K562 (cell line): ENCODE results near the gene STX1B. TPM values are rescaled to one million over a fixed set of nuclear protein-coding genes. Genes with fewer than 3 reads are reported as not detected.
A peak's percentile ranks its signal among the peaks of the same experiment; 100 is the strongest.

ENCODE experiments used
- CBX5 ChIP-seq: IDR thresholded peaks from 2 replicates; pipeline ENCODE4 v1.6.1; 2014; ENCODE audit warnings: low read depth, borderline replicate concordance
- CC2D1A ChIP-seq: fragments of 450-650 bp; IDR thresholded peaks from 2 replicates; pipeline ENCODE4 v1.6.1; 2017; ENCODE audit warnings: mild to moderate bottlenecking
- DMBX1 ChIP-seq: fragments of 250-450 bp; sonication (Bioruptor Pico); IDR thresholded peaks from 2 replicates; pipeline ENCODE4 v1.8.0; 2022; ENCODE audit warnings: inconsistent platforms, mild to moderate bottlenecking, moderate library complexity, borderline replicate concordance
- ESRRA ChIP-seq: fragments of 450-650 bp; IDR thresholded peaks from 2 replicates; pipeline ENCODE4 v1.6.1; 2014; ENCODE audit warnings: low read depth, mild to moderate bottlenecking, moderate library complexity, borderline replicate concordance
- HMG20A ChIP-seq: fragments of 450-650 bp; formaldehyde crosslinking; conservative IDR thresholded peaks from 2 replicates; pipeline ENCODE4 v1.4.0; 2020; ENCODE audit warnings: mild to moderate bottlenecking, mixed read lengths
- KLF1 ChIP-seq: fragments of 450-650 bp; IDR thresholded peaks from 2 replicates; pipeline ENCODE4 v1.6.1; 2016; ENCODE audit warnings: missing genetic modification characterization, missing compliant biosample characterization
- NCOA1 ChIP-seq: fragments of 450-650 bp; IDR thresholded peaks from 2 replicates; pipeline ENCODE4 v1.6.1; 2016; ENCODE audit warnings: low read depth
- NR4A1 ChIP-seq, 2 experiments: fragments of 250-450 bp in 1 of 2; fragments of 450-650 bp in 1 of 2; sonication (Bioruptor Pico) in 1 of 2; IDR thresholded peaks; 2 replicates each; pipeline versions ENCODE4 v1.4.0 to v1.6.1; 2016 to 2020; ENCODE audit warnings: mild to moderate bottlenecking in 2 of 2, missing compliant biosample characterization in 1 of 2, missing genetic modification characterization in 1 of 2, moderate library complexity in 1 of 2
- RBM39 ChIP-seq: fragments of 200-400 bp; formaldehyde crosslinking; optimal IDR thresholded peaks from 2 replicates; pipeline ENCODE3; 2018; ENCODE audit warnings: low read depth, low read length
- SMAD4 ChIP-seq: fragments of 250-450 bp; sonication (Bioruptor Pico); conservative IDR thresholded peaks from 2 replicates; pipeline ENCODE4 v1.8.0; 2021; ENCODE audit warnings: inconsistent platforms, mild to moderate bottlenecking, moderate library complexity
- SP1 ChIP-seq: sonication (generic); formaldehyde crosslinking; IDR thresholded peaks from 2 replicates; pipeline ENCODE4 v1.8.1; 2022; ENCODE audit warnings: mild to moderate bottlenecking, missing genetic modification reagents
- USF2 ChIP-seq: sonication (generic); formaldehyde crosslinking; IDR thresholded peaks from 2 replicates; pipeline ENCODE4 v1.5.0; 2020; ENCODE audit warnings: missing genetic modification reagents
- XRCC4 ChIP-seq: IDR thresholded peaks from one replicate; pipeline ENCODE4 v1.6.1; 2011; ENCODE audit not compliant: insufficient read depth, insufficient read length; ENCODE audit errors: extremely low read depth
- ZNF217 ChIP-seq: sonication (generic); formaldehyde crosslinking; IDR thresholded peaks from 2 replicates; pipeline ENCODE4 v1.8.0; 2022; ENCODE audit warnings: mild to moderate bottlenecking, missing genetic modification reagents
- ZNF224 ChIP-seq: sonication (generic); formaldehyde crosslinking; IDR thresholded peaks from 2 replicates; pipeline ENCODE4 v1.8.0; 2022; ENCODE audit warnings: mild to moderate bottlenecking, missing genetic modification reagents
- ZNF311 ChIP-seq: fragments of 250-450 bp; sonication (Bioruptor Pico); IDR thresholded peaks from 2 replicates; pipeline ENCODE4 v1.4.0; 2020; ENCODE audit warnings: mild to moderate bottlenecking, moderate library complexity
- polyA plus RNA-seq, 8 experiments: library from polyadenylated mRNA; depleted of rRNA in 4 of 8; stranded (reverse) in 5 of 8; unstranded in 3 of 8; fragments of >200 nt; fragmentation: Nextera tagmentation in 2 of 8; fragmentation: Illumina TruSeq in 1 of 8; extraction: Ambion mirVana in 2 of 8; extraction: Trizol in 1 of 8; gene quantifications; 2 replicates each; pipeline versions ENCODE4 v1.2.1 to v1.2.3, GENCODE V29; 2011 to 2014; ENCODE audit warnings: inconsistent platforms in 1 of 8, missing spikeins in 1 of 8
- total RNA-seq, 7 experiments: library from RNA; depleted of rRNA in 6 of 7; stranded (reverse); fragments of >200 nt in 6 of 7; fragmentation: Illumina TruSeq in 2 of 7; extraction: Trizol in 2 of 7; gene quantifications; 2 replicates each; pipeline versions ENCODE4 v1.2.1 to v1.2.3, GENCODE V29; 2011 to 2021; ENCODE audit warnings: low replicate concordance in 1 of 7
- TF ChIP-seq, protein P1 (sequence below): fragments of 250-450 bp; sonication (Bioruptor Pico); IDR thresholded peaks from 2 replicates; pipeline ENCODE4 v1.5.0; 2021; ENCODE audit warnings: mild to moderate bottlenecking, moderate library complexity
- TF ChIP-seq, protein P2 (sequence below): sonication (generic); formaldehyde crosslinking; IDR thresholded peaks from 2 replicates; pipeline ENCODE4 v1.8.1; 2023; ENCODE audit warnings: mild to moderate bottlenecking, missing genetic modification reagents

The STX1B gene
- total and polyA plus RNA-seq, 9 of the 15 experiments (the other 6 are each of a cell fraction or from before 2014, with no cell fraction given): 0.07 to 2.5 (median 0.86) TPM

- TF ChIP-seq, protein P1, sequence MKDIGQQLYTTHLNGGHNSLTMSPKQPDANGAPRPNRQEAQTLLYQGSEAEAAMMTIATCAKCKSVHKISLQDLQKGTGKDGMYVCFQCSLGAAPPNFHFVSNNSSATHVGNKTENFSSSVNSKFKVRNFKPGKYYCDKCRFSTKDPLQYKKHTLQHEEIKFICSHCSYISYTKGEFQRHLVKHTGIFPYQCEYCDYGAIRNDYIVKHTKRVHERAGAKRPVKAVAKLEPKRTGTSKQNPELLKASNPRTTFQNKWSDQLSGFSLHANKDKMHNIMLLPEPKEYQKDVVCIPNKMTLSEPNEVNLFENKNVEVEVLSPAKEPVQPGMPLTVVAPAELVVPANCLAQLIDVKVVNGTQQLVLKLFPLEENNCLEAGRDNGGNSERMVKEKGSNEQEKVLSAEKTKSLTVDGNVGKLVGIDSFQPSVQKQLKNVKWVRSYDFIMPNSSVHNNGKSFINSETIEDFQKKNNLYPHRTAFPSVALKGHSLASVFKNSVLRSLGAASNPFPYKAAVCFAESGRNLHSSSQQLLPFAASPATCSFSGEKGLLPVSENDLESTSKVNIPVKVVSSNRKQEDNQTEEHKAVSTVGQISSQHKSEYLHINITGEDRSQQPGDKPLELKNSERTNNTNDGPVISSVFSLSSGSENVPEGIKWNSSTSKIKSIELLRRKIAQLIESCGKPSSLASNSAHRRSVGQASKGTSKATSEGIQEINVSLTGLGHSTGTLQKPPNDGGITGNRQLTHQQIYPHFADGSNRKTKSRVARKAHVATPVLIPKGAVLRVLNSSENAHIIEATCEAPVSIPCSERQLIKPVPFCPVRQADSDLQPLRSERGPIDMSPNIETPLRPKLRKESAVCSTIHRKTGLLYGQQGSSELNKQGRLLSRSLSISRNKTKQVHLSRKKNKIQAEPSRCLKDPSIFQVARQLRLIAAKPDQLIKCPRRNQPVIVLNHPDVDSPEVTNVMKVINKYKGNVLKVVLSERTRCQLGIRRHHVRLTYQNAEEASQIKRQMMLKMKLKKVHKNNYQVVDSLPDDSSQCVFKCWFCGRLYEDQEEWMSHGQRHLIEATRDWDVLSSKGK (CRISPR knock-in tag): no peak
- no peak for TF ChIP-seq CBX5
- TF ChIP-seq KLF1: no peak; the same call in 1 of the 2 replicates
- TF ChIP-seq ZNF311: no peak
- peak; percentile 72 for TF ChIP-seq SMAD4 (CRISPR knock-in tag)
- TF ChIP-seq XRCC4: no peak
- TF ChIP-seq HMG20A (CRISPR knock-in tag): no peak
- TF ChIP-seq, protein P2, sequence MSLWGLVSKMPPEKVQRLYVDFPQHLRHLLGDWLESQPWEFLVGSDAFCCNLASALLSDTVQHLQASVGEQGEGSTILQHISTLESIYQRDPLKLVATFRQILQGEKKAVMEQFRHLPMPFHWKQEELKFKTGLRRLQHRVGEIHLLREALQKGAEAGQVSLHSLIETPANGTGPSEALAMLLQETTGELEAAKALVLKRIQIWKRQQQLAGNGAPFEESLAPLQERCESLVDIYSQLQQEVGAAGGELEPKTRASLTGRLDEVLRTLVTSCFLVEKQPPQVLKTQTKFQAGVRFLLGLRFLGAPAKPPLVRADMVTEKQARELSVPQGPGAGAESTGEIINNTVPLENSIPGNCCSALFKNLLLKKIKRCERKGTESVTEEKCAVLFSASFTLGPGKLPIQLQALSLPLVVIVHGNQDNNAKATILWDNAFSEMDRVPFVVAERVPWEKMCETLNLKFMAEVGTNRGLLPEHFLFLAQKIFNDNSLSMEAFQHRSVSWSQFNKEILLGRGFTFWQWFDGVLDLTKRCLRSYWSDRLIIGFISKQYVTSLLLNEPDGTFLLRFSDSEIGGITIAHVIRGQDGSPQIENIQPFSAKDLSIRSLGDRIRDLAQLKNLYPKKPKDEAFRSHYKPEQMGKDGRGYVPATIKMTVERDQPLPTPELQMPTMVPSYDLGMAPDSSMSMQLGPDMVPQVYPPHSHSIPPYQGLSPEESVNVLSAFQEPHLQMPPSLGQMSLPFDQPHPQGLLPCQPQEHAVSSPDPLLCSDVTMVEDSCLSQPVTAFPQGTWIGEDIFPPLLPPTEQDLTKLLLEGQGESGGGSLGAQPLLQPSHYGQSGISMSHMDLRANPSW (CRISPR knock-in tag): no peak
- TF ChIP-seq ZNF224 (CRISPR knock-in tag): no peak
- TF ChIP-seq DMBX1 (CRISPR knock-in tag): no peak
- peak; percentile 49; the same call in 1 of the 2 replicates for TF ChIP-seq SP1 (CRISPR knock-in tag)
- TF ChIP-seq NCOA1: no peak
- TF ChIP-seq RBM39: no peak
- TF ChIP-seq NR4A1 (CRISPR knock-in tag; IDR thresholded peaks at IDR 0.05): no peak
- no peak for TF ChIP-seq NR4A1 (tag; IDR thresholded peaks at IDR 0.05)
- TF ChIP-seq USF2 (CRISPR knock-in tag): peak; percentile 16; the same call in 1 of the 2 replicates
- TF ChIP-seq ZNF217 (CRISPR knock-in tag): 0 out of 2 replicates have a peak, but pooled peaks have one; percentile 71
- peak; percentile 77; the same call in 1 of the 2 replicates for TF ChIP-seq CC2D1A
- peak; percentile 47; the same call in 1 of the 2 replicates for TF ChIP-seq ESRRA
These were observed 68.6 kb downstream of the STX1B start (continued) for GRCh38 chr16:30941600-30942425.
